ENCODE measurements around the gene CCDC116.
"Not testable (repeated sequence)": the region's sequence is repeated elsewhere in the genome, so short reads cannot be mapped to it uniquely, and the experiment has no call there.

The CCDC116 gene

DNA sequence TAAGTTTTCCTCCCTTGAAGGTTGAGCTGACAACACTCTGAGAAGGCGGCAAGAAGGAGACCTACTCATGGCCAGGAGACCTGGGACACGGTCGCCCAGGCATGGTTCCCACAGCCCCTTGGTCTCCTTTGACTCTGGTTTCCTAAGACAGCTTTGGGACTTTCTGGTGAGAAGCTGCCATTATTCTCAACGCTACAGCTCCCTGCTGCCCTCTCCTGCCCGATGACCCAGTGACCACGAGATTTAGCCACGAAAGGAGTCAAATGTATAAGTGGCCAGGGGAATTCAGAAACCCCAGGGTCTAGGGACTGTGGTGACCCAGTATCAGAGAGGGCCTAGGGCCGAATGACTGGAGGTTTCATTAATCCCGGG lies 8.8 kb downstream of the CCDC116 start:
- H3K4me3 ChIP-seq (replicated peaks; ENCODE audit: low read depth, low read length) = peak overlapping the region; percentile 79
- no peak for DNase-seq (ENCODE audit: extremely low read depth, low read depth)
- TF ChIP-seq, protein P1, sequence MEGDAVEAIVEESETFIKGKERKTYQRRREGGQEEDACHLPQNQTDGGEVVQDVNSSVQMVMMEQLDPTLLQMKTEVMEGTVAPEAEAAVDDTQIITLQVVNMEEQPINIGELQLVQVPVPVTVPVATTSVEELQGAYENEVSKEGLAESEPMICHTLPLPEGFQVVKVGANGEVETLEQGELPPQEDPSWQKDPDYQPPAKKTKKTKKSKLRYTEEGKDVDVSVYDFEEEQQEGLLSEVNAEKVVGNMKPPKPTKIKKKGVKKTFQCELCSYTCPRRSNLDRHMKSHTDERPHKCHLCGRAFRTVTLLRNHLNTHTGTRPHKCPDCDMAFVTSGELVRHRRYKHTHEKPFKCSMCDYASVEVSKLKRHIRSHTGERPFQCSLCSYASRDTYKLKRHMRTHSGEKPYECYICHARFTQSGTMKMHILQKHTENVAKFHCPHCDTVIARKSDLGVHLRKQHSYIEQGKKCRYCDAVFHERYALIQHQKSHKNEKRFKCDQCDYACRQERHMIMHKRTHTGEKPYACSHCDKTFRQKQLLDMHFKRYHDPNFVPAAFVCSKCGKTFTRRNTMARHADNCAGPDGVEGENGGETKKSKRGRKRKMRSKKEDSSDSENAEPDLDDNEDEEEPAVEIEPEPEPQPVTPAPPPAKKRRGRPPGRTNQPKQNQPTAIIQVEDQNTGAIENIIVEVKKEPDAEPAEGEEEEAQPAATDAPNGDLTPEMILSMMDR (IDR thresholded peaks at IDR 0.05; ENCODE audit: low read depth, low read length, missing control alignments) = peak; percentile 40

DNA sequence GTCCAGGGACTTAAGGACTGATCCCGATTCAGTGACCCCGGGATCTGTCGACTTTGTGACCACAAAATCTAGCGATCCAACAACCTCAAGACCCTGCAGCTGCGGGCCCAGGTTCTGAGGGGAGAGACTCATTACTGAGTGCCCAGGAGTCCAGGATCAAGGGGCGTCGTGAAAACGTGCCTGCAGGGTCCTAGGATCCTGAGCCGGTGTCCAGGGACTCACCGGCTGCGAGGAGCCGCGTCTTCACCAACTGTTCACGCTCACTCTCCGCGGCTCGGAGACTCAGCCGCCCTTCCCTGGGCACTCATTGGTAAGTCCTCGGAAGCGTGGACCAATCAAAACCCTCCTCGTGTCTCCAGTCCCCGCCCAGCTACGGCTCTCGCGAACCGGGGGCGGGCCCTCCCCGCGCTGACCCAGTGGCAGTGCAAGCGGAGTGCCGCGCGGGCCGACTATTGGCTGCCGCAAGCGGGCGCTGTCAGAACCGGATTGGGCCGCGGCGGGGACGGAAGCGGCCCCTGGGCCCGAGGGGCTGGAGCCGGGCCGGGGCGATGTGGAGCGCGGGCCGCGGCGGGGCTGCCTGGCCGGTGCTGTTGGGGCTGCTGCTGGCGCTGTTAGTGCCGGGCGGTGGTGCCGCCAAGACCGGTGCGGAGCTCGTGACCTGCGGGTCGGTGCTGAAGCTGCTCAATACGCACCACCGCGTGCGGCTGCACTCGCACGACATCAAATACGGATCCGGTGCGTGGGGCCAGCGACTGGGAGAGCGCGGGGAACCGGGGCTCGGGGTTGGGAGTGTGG lies 9.4 kb downstream of the CCDC116 start, which contains the start of gene SDF2L1:
Gene SDF2L1 (plus strand): TSS at position 514 of the 795 bp plus-strand sequence. CDS start 35 bp downstream, at position 549.
- DNase-seq (ENCODE audit: extremely low read depth, low read depth) = peak; percentile 94
- H3K4me3 ChIP-seq (replicated peaks; ENCODE audit: low read depth, low read length) = peak within 1 kb of the TSS; percentile 79
- TF ChIP-seq, protein P1 (IDR thresholded peaks at IDR 0.05; ENCODE audit: low read depth, low read length, missing control alignments) = no peak

DNA sequence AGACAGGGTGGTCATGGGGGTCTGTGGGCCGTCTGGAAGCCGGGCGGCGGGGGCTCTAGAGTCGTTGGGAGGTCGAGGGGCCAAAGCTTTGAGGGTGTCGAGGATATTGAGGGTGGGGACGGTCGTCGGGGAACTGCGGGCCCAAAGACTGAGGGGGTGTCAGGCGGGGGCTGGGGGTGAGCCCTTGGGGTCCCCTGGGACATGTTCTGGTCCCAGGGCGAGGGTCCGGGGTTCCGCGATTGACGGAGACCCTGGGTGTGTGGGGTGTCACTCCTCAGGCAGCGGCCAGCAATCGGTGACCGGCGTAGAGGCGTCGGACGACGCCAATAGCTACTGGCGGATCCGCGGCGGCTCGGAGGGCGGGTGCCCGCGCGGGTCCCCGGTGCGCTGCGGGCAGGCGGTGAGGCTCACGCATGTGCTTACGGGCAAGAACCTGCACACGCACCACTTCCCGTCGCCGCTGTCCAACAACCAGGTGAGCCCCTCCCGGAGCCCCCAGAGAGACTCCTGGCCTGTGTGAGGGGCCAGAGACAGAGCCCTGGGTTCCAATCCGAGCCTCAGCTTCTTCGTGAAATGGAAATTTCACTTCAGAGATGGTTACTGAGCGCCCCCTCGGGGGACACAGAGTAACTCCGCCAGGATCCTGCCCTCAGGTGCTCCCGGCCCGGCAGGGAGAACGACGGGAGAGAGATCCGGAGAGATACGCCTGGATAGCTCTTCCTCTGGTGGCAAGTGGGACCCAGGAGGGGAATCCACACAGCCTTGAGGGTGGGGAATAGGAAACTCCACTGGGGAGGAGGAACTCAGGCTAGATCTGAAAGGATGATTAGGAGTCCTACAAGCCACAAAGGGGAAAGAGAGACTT lies 10.3 kb downstream of the CCDC116 start:
- TF ChIP-seq, protein P1 (IDR thresholded peaks at IDR 0.05; ENCODE audit: low read depth, low read length, missing control alignments) = peak; percentile 62
- no peak for DNase-seq (ENCODE audit: extremely low read depth, low read depth)
- H3K4me3 ChIP-seq (replicated peaks; ENCODE audit: low read depth, low read length) = peak overlapping the region; percentile 79

DNA sequence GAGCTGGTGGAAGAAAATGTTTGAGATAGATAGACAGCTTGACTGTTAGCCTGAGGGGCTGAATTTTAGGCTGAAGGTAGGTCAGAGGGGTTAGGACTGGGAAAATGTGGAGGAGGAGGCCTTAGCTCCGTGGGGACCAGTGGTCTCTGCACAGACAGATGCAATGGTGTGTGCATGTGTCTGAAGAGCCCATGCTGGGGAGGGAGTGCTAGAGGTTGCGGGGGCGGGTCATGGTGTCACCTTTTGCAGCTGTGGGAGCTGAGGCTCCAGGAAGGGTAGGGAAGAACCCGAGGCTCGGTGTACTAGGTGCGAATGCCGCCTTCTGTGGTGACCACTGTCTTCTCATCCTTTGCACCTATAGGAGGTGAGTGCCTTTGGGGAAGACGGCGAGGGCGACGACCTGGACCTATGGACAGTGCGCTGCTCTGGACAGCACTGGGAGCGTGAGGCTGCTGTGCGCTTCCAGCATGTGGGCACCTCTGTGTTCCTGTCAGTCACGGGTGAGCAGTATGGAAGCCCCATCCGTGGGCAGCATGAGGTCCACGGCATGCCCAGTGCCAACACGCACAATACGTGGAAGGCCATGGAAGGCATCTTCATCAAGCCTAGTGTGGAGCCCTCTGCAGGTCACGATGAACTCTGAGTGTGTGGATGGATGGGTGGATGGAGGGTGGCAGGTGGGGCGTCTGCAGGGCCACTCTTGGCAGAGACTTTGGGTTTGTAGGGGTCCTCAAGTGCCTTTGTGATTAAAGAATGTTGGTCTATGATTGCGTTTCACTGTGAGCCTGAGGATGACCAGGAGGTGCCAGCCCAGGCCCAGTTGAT lies 11.2 kb downstream of the CCDC116 start:
- TF ChIP-seq, protein P1 (IDR thresholded peaks at IDR 0.05; ENCODE audit: low read depth, low read length, missing control alignments) = peak; percentile 6
- DNase-seq (ENCODE audit: extremely low read depth, low read depth) = no peak
- H3K4me3 ChIP-seq (replicated peaks; ENCODE audit: low read depth, low read length) = peak overlapping the region; percentile 79

DNA sequence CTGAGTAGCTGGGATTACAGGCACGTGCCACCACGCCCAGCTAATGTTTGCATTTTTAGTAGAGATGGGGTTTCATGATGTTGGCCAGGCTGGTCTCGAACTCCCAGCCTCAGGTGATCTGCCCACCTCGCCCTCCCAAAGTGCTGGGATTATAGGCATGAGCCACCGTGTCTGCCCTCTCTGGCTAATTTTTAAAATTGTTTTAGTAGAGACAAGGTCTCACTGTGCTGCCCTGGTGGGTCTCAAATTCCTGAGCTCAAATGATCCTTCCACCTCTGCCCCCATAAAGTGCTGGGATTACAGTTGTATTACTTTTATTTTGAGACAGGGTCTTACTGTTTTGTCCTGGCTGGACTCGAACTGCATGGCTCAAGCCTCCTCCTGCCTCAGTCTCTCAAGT lies 13.0 kb downstream of the CCDC116 start:
- not testable (repeated sequence) for H3K4me3 ChIP-seq (replicated peaks; ENCODE audit: low read depth, low read length); DNase-seq (ENCODE audit: extremely low read depth, low read depth)

DNA sequence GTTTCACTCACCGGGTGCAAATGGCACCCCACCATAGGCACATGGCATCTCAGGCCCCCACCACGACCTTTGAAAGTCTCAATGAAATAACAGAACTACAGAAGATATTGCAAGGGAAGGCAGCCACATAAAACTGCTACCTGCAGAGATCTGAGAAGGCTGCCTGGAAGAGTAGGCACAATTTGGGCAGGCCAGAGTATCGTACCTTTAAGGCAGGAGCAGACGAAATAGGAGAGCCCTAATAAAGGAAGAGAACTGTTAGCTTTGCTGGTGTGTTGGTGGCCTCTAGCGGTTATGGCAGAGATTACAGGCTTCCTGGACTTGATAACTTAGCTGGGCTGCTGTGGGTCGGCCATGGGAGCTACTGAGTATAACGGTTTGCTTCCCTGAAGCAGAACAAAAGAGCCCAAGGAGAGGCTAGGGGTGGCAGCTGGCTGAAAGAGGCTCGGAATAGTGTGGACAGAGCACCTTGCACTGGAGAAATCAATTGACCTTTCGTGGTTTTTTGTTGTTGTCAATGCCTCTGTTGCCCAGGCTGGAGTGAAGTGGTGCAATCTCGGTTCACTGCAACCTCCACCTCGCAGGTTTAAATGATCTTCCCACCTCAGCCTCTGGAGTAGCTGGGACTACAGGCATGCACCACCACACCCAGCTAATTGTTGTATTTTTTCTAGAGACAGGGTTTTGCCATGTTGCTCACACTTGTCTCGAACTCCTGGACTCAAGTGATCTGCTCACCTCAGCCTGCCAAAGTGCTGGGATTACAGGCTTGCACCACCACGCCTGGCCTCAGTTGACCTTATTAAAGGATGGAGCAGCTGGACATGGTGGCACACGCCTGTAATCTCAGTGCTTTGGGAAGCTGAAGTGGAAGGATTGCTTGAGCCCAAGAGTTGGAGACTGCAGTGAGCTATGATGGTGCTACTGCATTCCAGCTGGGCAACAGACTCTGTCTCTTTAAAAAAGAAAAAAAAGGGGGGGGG lies 14.3 kb downstream of the CCDC116 start:
- TF ChIP-seq, protein P1 (IDR thresholded peaks at IDR 0.05; ENCODE audit: low read depth, low read length, missing control alignments) = peak; percentile 88

More for the DNA sequence above, 14.3 kb downstream of the CCDC116 start:
- DNase-seq (ENCODE audit: extremely low read depth, low read depth) = peak; percentile 71
- no peak overlapping the region for H3K4me3 ChIP-seq (replicated peaks; ENCODE audit: low read depth, low read length)

Data from HFF-Myc (cell line).